Vagina (tissue), 2 donors: ENCODE results near the gene RSRC2. TPM values are rescaled to one million over a fixed set of nuclear protein-coding genes. Genes with fewer than 3 reads are reported as not detected.

Experiments used
- DNase-seq, 2 donors: peaks; one replicate each; pipeline ENCODE4 v3.0.0-alpha.2; 2017; ENCODE audit errors: extremely low spot score in 2 of 2
- H3K27ac ChIP-seq: fragments of 200-600 bp; sonication (generic); one replicate; pipeline ENCODE4 v1.5.1; 2019
- H3K27me3 ChIP-seq: fragments of 200-600 bp; sonication (generic); one replicate; pipeline ENCODE4 v1.5.1; 2019
- H3K36me3 ChIP-seq, 2 donors: fragments of 200-600 bp; sonication (generic); one replicate each; pipeline ENCODE4 v1.5.1; 2017 to 2019
- H3K4me1 ChIP-seq: fragments of 200-600 bp; sonication (generic); one replicate; pipeline ENCODE4 v1.5.1; 2019
- H3K4me3 ChIP-seq, 2 donors: fragments of 200-600 bp; sonication (generic); 1 replicate in 1 of 2; 2 replicates in 1 of 2; pipeline ENCODE4 v1.5.1; 2016 to 2019
- H3K9me3 ChIP-seq: fragments of 200-600 bp; sonication (generic); one replicate; pipeline ENCODE4 v1.5.1; 2019
- POLR2A ChIP-seq, 2 donors: fragments of 450-650 bp; IDR thresholded peaks; one replicate each; pipeline ENCODE4 v1.6.1; 2017; ENCODE audit warnings: antibody characterized with exemption in 2 of 2, mild to moderate bottlenecking in 2 of 2, moderate library complexity in 2 of 2
- POLR2AphosphoS5 ChIP-seq, 2 donors: sonication (generic); formaldehyde crosslinking; IDR thresholded peaks; one replicate each; pipeline ENCODE4 v1.9.0; 2017; ENCODE audit warnings: antibody characterized with exemption in 2 of 2, mild to moderate bottlenecking in 2 of 2, low read depth in 1 of 2; ENCODE audit not compliant: insufficient read depth in 1 of 2
- intact Hi-C: fragments of 100-400 bp; cut with DNase I; formaldehyde crosslinking; loops from one replicate; pipeline ENCODE4 v1.15.1; 2023
- small RNA-seq: library from RNA; depleted of rRNA; stranded (forward); fragments of <200 nt; gene quantifications from one replicate; pipeline ENCODE3, GENCODE V24; 2016
- total RNA-seq: library from RNA; depleted of rRNA; stranded (reverse); fragments of >200 nt; gene quantifications from one replicate; pipeline ENCODE4 v1.2.3, GENCODE V29; 2016
- TF ChIP-seq, protein P1 (sequence below), 3 experiments: fragments of 450-650 bp in 2 of 3; fragments of 200-600 bp in 1 of 3; sonication (generic) in 1 of 3; IDR thresholded peaks; one replicate each; pipeline ENCODE4 v1.5.1; 2017 to 2019; ENCODE audit warnings: antibody characterized with exemption in 3 of 3, mild to moderate bottlenecking in 2 of 3, moderate library complexity in 2 of 3

Gene RSRC2
- total RNA-seq, 1 donor from 2014 or later, result 93.3 TPM

DNA sequence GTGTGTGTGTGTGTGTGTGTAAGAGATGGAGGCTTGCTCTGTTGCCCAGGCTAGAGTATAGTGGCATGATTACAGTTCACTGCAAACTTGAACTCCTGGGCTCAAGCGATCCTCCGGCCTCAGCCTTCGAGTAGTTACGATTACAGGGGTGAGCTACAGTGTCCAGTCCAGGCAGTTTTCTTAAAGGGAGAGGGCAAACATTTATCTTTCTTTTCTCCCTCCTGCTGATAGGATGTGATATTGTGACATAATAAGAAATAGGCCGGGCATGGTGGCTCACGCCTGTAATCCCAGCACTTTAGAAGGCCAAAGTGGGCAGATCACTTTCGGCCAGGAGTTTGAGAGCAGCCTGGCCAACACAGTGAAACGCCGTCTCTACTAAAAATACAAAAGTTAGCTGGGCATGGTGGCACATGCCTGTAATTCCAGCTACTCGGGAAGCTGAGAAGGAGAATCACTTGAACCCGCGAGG, 72.5 kb downstream of the RSRC2 start:
- Histone ChIP-seq H3K27ac (no peak overlapping the region), H3K27me3 (no peaks in the 10 kb centered on the region), H3K4me3 (no peak overlapping the region), H3K9me3 (no peaks in the 10 kb centered on the region), H3K4me1 (no peaks in the 10 kb centered on the region), H3K36me3 (no peaks in the 10 kb centered on the region)
- TF ChIP-seq, protein P1, sequence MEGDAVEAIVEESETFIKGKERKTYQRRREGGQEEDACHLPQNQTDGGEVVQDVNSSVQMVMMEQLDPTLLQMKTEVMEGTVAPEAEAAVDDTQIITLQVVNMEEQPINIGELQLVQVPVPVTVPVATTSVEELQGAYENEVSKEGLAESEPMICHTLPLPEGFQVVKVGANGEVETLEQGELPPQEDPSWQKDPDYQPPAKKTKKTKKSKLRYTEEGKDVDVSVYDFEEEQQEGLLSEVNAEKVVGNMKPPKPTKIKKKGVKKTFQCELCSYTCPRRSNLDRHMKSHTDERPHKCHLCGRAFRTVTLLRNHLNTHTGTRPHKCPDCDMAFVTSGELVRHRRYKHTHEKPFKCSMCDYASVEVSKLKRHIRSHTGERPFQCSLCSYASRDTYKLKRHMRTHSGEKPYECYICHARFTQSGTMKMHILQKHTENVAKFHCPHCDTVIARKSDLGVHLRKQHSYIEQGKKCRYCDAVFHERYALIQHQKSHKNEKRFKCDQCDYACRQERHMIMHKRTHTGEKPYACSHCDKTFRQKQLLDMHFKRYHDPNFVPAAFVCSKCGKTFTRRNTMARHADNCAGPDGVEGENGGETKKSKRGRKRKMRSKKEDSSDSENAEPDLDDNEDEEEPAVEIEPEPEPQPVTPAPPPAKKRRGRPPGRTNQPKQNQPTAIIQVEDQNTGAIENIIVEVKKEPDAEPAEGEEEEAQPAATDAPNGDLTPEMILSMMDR (IDR thresholded peaks at IDR 0.05), result no peak
- TF ChIP-seq POLR2AphosphoS5 (IDR thresholded peaks at IDR 0.05; ENCODE audit: insufficient read depth in 1 of 2, low read depth in 1 of 2), result no peak
- TF ChIP-seq POLR2A (IDR thresholded peaks at IDR 0.05), result no peak
- intact Hi-C loops, result no loop called here
- DNase-seq, result no peak

Small RNAs within 50 kb of the gene (small RNA-seq; reads per million reads assigned to genes)
- not detected for gene AC026333.1
- not detected for gene RF00411

Other genes starting within 250 kb of the RSRC2 start
- 135 TPM for gene CLIP1, start 104.3 kb downstream of the RSRC2 start, total RNA-seq
- gene ZCCHC8, start 26.0 kb downstream of the RSRC2 start, total RNA-seq, result 28.2 TPM
- gene KNTC1, start 313 bp upstream of the RSRC2 start, total RNA-seq, result 18.7 TPM
- 7.9 TPM for gene HCAR2, start 176.4 kb upstream of the RSRC2 start, total RNA-seq
- gene HCAR3, start 189.9 kb upstream of the RSRC2 start, total RNA-seq, result 0.74 TPM
- 0.25 TPM for gene HCAR1, start 203.9 kb upstream of the RSRC2 start, total RNA-seq
- 18.2 TPM for gene DENR, start 225.9 kb upstream of the RSRC2 start, total RNA-seq
- gene CCDC62, start 247.6 kb upstream of the RSRC2 start, total RNA-seq, result 0.98 TPM